ENCODE results near the gene PLXNB3.

GRCh38 chrX:153767674-153768055, 3.6 kb downstream of the PLXNB3 start:
- no peak for TF ChIP-seq CTCF (IDR thresholded peaks at IDR 0.05)
- no peak for TF ChIP-seq POLR2A (IDR thresholded peaks at IDR 0.05)
